HG03108 (cell line): ENCODE measurements around the gene GIGYF2.
"Not testable (repeated sequence)": the region's sequence is repeated elsewhere in the genome, so short reads cannot be mapped to it uniquely, and the experiment has no call there.

Source experiments
- ATAC-seq: cut with Tn5 transposase; IDR thresholded peaks from one replicate; pipeline ENCODE4 v1.9.1; 2021; ENCODE audit warnings: moderate library complexity; ENCODE audit not compliant: unreplicated experiment

Gene GIGYF2

GRCh38 chr2:232891621-232892071 is 194.5 kb downstream of the GIGYF2 start:
- ATAC-seq = no peak

GRCh38 chr2:232892221-232892620 is 195.1 kb downstream of the GIGYF2 start:
- ATAC-seq = no peak

GRCh38 chr2:232892843-232893242 is 195.7 kb downstream of the GIGYF2 start:
- no peak for ATAC-seq

GRCh38 chr2:232893834-232894233 is 196.7 kb downstream of the GIGYF2 start:
- ATAC-seq = no peak

- ATAC-seq = no peak
These were observed 197.1 kb downstream of the GIGYF2 start for GRCh38 chr2:232894251-232894650.

GRCh38 chr2:232894746-232895145 is 197.6 kb downstream of the GIGYF2 start:
- no peak for ATAC-seq

GRCh38 chr2:232896111-232896510 is 199.0 kb downstream of the GIGYF2 start:
- no peak for ATAC-seq

GRCh38 chr2:232896720-232897597 is 199.8 kb downstream of the GIGYF2 start:
- no peak for ATAC-seq

GRCh38 chr2:232897598-232898408 is 200.7 kb downstream of the GIGYF2 start:
- ATAC-seq = no peak

- no peak for ATAC-seq
These were observed 201.7 kb downstream of the GIGYF2 start for GRCh38 chr2:232898592-232899543.

GRCh38 chr2:232900811-232901735 is 203.9 kb downstream of the GIGYF2 start:
- ATAC-seq = no peak

- ATAC-seq = no peak
These were observed 204.8 kb downstream of the GIGYF2 start for GRCh38 chr2:232901736-232902578.

- ATAC-seq = no peak
These were observed 206.9 kb downstream of the GIGYF2 start for GRCh38 chr2:232903989-232904388.

GRCh38 chr2:232906867-232907717 is 210.0 kb downstream of the GIGYF2 start:
- not testable (repeated sequence) for ATAC-seq

GRCh38 chr2:232907718-232908085 is 210.6 kb downstream of the GIGYF2 start:
- ATAC-seq = not testable (repeated sequence)

GRCh38 chr2:232908695-232909094 is 211.6 kb downstream of the GIGYF2 start:
- ATAC-seq = no peak
